ENCODE results near the gene TMEM135.

DNA sequence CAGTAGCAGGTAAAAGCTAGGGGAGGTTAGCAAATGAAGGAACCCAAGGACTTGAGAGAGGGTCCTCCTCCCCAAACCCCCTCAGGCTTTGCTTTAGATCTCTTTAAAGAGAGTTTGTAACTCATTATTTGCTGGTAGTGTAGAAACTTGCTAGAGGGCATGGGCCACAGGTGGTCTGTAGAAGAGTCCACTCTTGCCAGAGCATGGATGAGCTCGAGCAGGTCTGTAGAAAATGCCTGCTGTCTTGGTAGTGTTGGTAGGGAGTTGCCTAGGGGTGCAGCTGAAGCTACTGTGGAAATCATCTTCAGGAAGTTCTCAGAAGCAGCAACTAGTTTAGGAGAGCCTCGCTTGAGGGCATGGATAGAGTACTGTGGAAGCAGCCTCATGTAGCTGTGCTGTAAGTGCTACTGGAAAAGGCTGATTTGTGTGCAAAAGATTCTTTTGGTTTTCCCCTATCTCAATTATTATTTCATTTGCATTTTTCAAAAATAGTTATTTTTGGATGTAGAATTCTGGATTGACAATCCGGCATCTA is 104.3 kb downstream of the TMEM135 start:
- TF ChIP-seq, protein P1, sequence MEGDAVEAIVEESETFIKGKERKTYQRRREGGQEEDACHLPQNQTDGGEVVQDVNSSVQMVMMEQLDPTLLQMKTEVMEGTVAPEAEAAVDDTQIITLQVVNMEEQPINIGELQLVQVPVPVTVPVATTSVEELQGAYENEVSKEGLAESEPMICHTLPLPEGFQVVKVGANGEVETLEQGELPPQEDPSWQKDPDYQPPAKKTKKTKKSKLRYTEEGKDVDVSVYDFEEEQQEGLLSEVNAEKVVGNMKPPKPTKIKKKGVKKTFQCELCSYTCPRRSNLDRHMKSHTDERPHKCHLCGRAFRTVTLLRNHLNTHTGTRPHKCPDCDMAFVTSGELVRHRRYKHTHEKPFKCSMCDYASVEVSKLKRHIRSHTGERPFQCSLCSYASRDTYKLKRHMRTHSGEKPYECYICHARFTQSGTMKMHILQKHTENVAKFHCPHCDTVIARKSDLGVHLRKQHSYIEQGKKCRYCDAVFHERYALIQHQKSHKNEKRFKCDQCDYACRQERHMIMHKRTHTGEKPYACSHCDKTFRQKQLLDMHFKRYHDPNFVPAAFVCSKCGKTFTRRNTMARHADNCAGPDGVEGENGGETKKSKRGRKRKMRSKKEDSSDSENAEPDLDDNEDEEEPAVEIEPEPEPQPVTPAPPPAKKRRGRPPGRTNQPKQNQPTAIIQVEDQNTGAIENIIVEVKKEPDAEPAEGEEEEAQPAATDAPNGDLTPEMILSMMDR (IDR thresholded peaks at IDR 0.05) = no peak
- no peak for TF ChIP-seq POLR2A (IDR thresholded peaks at IDR 0.05)

All from right lobe of liver (tissue), 4 donors.